NCI-H748 treated with DMSO at 0.1 percent for 48 hours (cell line): ENCODE measurements around the gene ZFX.
"Not testable (repeated sequence)": the region's sequence is repeated elsewhere in the genome, so short reads cannot be mapped to it uniquely, and the experiment has no call there.

ENCODE experiments used
- DNase-seq: peaks from one replicate; lab custom pipeline; 2025; lab: John Stamatoyannopoulos, UW

Gene ZFX

GRCh38 chrX:24151513-24151912, 2.0 kb downstream of the ZFX start:
- no peak for DNase-seq

- DNase-seq = no peak
Observed at GRCh38 chrX:24153178-24153795, 3.8 kb downstream of the ZFX start.

- no peak for DNase-seq
Observed at GRCh38 chrX:24153796-24154189, 4.3 kb downstream of the ZFX start.

- no peak for DNase-seq
Observed at GRCh38 chrX:24154490-24155034, 5.0 kb downstream of the ZFX start.

- not testable (repeated sequence) for DNase-seq
Observed at GRCh38 chrX:24155747-24156146, 6.2 kb downstream of the ZFX start.

- DNase-seq = no peak
Observed at GRCh38 chrX:24156177-24156576, 6.6 kb downstream of the ZFX start.

GRCh38 chrX:24158881-24159280, 9.4 kb downstream of the ZFX start:
- DNase-seq = no peak

GRCh38 chrX:24166078-24166477, 16.5 kb downstream of the ZFX start:
- no peak for DNase-seq

GRCh38 chrX:24167719-24168472, 18.4 kb downstream of the ZFX start:
- DNase-seq = no peak

GRCh38 chrX:24168807-24169206, 19.3 kb downstream of the ZFX start:
- DNase-seq = no peak

- DNase-seq = no peak
Observed at GRCh38 chrX:24169211-24169610, 19.7 kb downstream of the ZFX start.

GRCh38 chrX:24173115-24173847, 23.8 kb downstream of the ZFX start:
- no peak for DNase-seq

GRCh38 chrX:24175276-24175675, 25.7 kb downstream of the ZFX start:
- no peak for DNase-seq

GRCh38 chrX:24178441-24178840, 28.9 kb downstream of the ZFX start:
- no peak for DNase-seq

GRCh38 chrX:24184018-24184417, 34.5 kb downstream of the ZFX start:
- no peak for DNase-seq

GRCh38 chrX:24186483-24186882, 37.0 kb downstream of the ZFX start:
- no peak for DNase-seq

GRCh38 chrX:24186986-24187385, 37.5 kb downstream of the ZFX start:
- DNase-seq = no peak

GRCh38 chrX:24189490-24189889, 40.0 kb downstream of the ZFX start:
- no peak for DNase-seq

- DNase-seq = no peak
Observed at GRCh38 chrX:24190500-24191156, 41.1 kb downstream of the ZFX start.

GRCh38 chrX:24196509-24196908, 47.0 kb downstream of the ZFX start:
- no peak for DNase-seq

- no peak for DNase-seq
Observed at GRCh38 chrX:24198101-24198500, 48.6 kb downstream of the ZFX start.

- DNase-seq = no peak
Observed at GRCh38 chrX:24200133-24200532, 50.6 kb downstream of the ZFX start.
